CD4-positive, CD25-positive, alpha-beta regulatory T cell (primary cell): ENCODE data around the gene PPP3CA. TPM values are rescaled to one million over a fixed set of nuclear protein-coding genes. Genes with fewer than 3 reads are reported as not detected.
"Not testable (repeated sequence)": the region's sequence is repeated elsewhere in the genome, so short reads cannot be mapped to it uniquely, and the experiment has no call there.

ENCODE experiments used
- ATAC-seq, 2 donors: fragments of 150-1000 bp; cut with Tn5 transposase; one replicate each; pipeline ENCODE4 v1.10.0; 2021; ENCODE audit warnings: low read depth in 2 of 2, moderate number of reproducible peaks in 2 of 2, moderate library complexity in 1 of 2
- DNase-seq, 3 donors: peaks; one replicate each; pipeline versions ENCODE4 v3.0.0 to v3.0.0-alpha.2; 2012 to 2022; ENCODE audit warnings: mixed read lengths in 1 of 3
- H3K27ac ChIP-seq: one replicate; pipeline ENCODE4 v1.7.0; 2013; ENCODE audit warnings: mild to moderate bottlenecking, low read length; ENCODE audit not compliant: insufficient read depth, poor library complexity, severe bottlenecking
- H3K27me3 ChIP-seq: one replicate; pipeline ENCODE4 v1.7.0; 2013; ENCODE audit warnings: low read length; ENCODE audit not compliant: control insufficient read depth, insufficient read depth
- H3K36me3 ChIP-seq: one replicate; pipeline ENCODE4 v1.7.0; 2013; ENCODE audit warnings: mild to moderate bottlenecking, low read length, moderate library complexity; ENCODE audit not compliant: control insufficient read depth, insufficient read depth
- H3K4me1 ChIP-seq: 2 replicates; pipeline ENCODE4 v1.7.0; 2013; ENCODE audit warnings: mild to moderate bottlenecking, low read length; ENCODE audit not compliant: insufficient read depth, control insufficient read depth, poor library complexity, severe bottlenecking
- H3K4me3 ChIP-seq: one replicate; pipeline ENCODE4 v1.7.0; 2013; ENCODE audit warnings: low read depth, mild to moderate bottlenecking, low read length, moderate library complexity
- H3K9me3 ChIP-seq, 2 experiments: 1 replicate in 1 of 2; 2 replicates in 1 of 2; pipeline ENCODE4 v1.7.0; 2013; ENCODE audit warnings: low read length in 2 of 2, mild to moderate bottlenecking in 1 of 2, moderate library complexity in 1 of 2; ENCODE audit not compliant: control insufficient read depth in 2 of 2
- H3K27ac Mint-ChIP-seq, 3 donors: one replicate each; pipeline ENCODE4 v1.8.0; 2020 to 2022; ENCODE audit warnings: mild to moderate bottlenecking in 3 of 3, mixed read lengths in 3 of 3, moderate library complexity in 2 of 3
- H3K27me3 Mint-ChIP-seq: one replicate; pipeline ENCODE4 v1.8.0; 2022; ENCODE audit warnings: mild to moderate bottlenecking, mixed read lengths
- H3K36me3 Mint-ChIP-seq: one replicate; pipeline ENCODE4 v1.8.0; 2020; ENCODE audit warnings: mixed read lengths
- H3K4me1 Mint-ChIP-seq, 4 donors: one replicate each; pipeline ENCODE4 v1.8.0; 2020 to 2022; ENCODE audit warnings: mixed read lengths in 4 of 4, mild to moderate bottlenecking in 1 of 4
- H3K4me3 Mint-ChIP-seq, 4 donors: one replicate each; pipeline ENCODE4 v1.8.0; 2020 to 2022; ENCODE audit warnings: mild to moderate bottlenecking in 4 of 4, mixed read lengths in 4 of 4, moderate library complexity in 3 of 4
- H3K9me3 Mint-ChIP-seq, 7 donors: one replicate each; pipeline ENCODE4 v1.8.0; 2020 to 2022; ENCODE audit warnings: mixed read lengths in 7 of 7, mild to moderate bottlenecking in 3 of 7, moderate library complexity in 2 of 7
- polyA plus RNA-seq, 4 donors: library from polyadenylated mRNA; unstranded; fragments of 300-500 nt; fragmentation: Illumina TruSeq; gene quantifications; one replicate each; pipeline ENCODE4 v1.2.3, GENCODE V29; 2021
- total RNA-seq: library from RNA; stranded (reverse); gene quantifications from one replicate; pipeline ENCODE4 v1.2.3, GENCODE V29; 2022

Gene PPP3CA
- total and polyA plus RNA-seq, 5 donors from 2014 or later, result 5.2 to 31.1 (median 6.7) TPM

DNA sequence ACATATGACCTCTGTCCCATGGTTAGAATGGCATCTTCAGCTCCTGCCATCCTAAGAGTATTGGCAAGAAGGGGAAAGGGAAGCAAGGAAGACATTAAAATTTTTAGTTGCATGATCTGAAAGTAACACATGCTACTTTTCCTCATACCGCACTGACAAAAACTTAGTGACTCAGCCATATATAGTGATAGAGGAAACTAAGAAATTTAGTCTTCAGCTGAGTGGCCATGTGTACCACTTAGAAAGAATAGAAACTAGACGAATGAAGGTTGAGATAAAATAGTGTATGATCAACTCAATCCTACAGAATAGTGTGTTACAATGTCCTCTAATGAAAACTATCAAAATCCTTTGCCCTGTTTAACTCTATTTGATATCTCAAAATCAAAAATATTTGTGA, 164.1 kb downstream of the PPP3CA start:
- ATAC-seq (no peak), DNase-seq (no peak)
- peaks cover 5% of the 10 kb centered on the region for H3K36me3 ChIP-seq
- no peak overlapping the region for H3K27ac Mint-ChIP-seq
- H3K27ac ChIP-seq, result no peak overlapping the region
- H3K4me1 Mint-ChIP-seq, result peaks cover 7 to 30% (median 20%) of the 10 kb centered on the region in 4 donors
- peaks cover 0 to 5% (median 0%) of the 10 kb centered on the region in 7 donors for H3K9me3 Mint-ChIP-seq
- H3K27me3 ChIP-seq, result no peaks in the 10 kb centered on the region
- H3K4me3 Mint-ChIP-seq, result no peak overlapping the region
- no peaks in the 10 kb centered on the region for H3K9me3 ChIP-seq
- H3K4me1 ChIP-seq, result peaks cover 7% of the 10 kb centered on the region
- H3K4me3 ChIP-seq, result no peak overlapping the region
- no peaks in the 10 kb centered on the region for H3K27me3 Mint-ChIP-seq
- peaks cover 18% of the 10 kb centered on the region for H3K36me3 Mint-ChIP-seq

- H3K4me1 ChIP-seq, ATAC-seq, H3K27me3 Mint-ChIP-seq, H3K27ac ChIP-seq, H3K27ac Mint-ChIP-seq, H3K4me3 Mint-ChIP-seq, H3K36me3 ChIP-seq, H3K9me3 ChIP-seq, H3K9me3 Mint-ChIP-seq, H3K4me3 ChIP-seq, DNase-seq, H3K27me3 ChIP-seq: not testable (repeated sequence)
- H3K4me1 Mint-ChIP-seq, result peaks cover 2 to 26% (median 16%) of the 10 kb centered on the region in 4 donors
- peaks cover 18% of the 10 kb centered on the region for H3K36me3 Mint-ChIP-seq
These were observed 164.6 kb downstream of the PPP3CA start for GRCh38 chr4:101182688-101183087.

GRCh38 chr4:101178731-101179130, 168.6 kb downstream of the PPP3CA start:
- Histone ChIP-seq H3K27ac (no peak overlapping the region), H3K27me3 (no peaks in the 10 kb centered on the region), H3K4me3 (no peak overlapping the region), H3K4me1 (no peaks in the 10 kb centered on the region), H3K36me3 (peaks cover 5% of the 10 kb centered on the region), H3K9me3 (no peaks in the 10 kb centered on the region)
- Mint-ChIP-seq H3K4me1 (peaks cover 12 to 28% (median 26%) of the 10 kb centered on the region in 4 donors), H3K4me3 (no peak overlapping the region), H3K36me3 (peaks cover 21% of the 10 kb centered on the region), H3K27ac (peak overlapping the region in 1 of 3 donors; percentile 3), H3K9me3 (peaks cover 0 to 5% (median 0%) of the 10 kb centered on the region in 7 donors), H3K27me3 (no peaks in the 10 kb centered on the region)
- DNase-seq (no peak), ATAC-seq (no peak)

DNA sequence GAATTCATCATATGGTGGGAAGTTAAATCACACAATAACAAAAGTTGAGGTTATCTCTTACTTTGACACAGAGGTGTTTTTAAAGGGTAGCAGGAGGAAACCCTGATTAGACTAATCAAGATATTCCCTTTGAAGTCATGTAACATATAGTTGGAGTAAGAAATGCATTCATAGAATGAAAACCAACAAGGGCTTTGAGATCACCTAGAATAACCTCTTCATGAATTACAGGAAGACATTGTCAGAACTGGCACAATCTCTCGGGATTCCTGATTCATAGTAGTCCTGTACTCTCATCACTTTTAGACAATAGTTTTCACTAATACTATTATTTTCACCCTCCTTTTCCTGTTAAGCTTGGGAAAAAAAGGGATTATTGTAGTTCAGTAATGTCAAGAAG, 170.2 kb downstream of the PPP3CA start:
- Histone ChIP-seq H3K4me1 (no peaks in the 10 kb centered on the region), H3K36me3 (no peaks in the 10 kb centered on the region), H3K4me3 (no peak overlapping the region), H3K27ac (no peak overlapping the region), H3K9me3 (no peaks in the 10 kb centered on the region), H3K27me3 (no peaks in the 10 kb centered on the region)
- Mint-ChIP-seq H3K27ac (peak overlapping the region in 1 of 3 donors; percentile 27), H3K27me3 (no peaks in the 10 kb centered on the region), H3K4me1 (peaks cover 12 to 28% (median 26%) of the 10 kb centered on the region in 4 donors), H3K4me3 (no peak overlapping the region), H3K36me3 (peaks cover 8% of the 10 kb centered on the region), H3K9me3 (peaks cover 0 to 1% (median 0%) of the 10 kb centered on the region in 7 donors)
- ATAC-seq (no peak), DNase-seq (no peak)

DNA sequence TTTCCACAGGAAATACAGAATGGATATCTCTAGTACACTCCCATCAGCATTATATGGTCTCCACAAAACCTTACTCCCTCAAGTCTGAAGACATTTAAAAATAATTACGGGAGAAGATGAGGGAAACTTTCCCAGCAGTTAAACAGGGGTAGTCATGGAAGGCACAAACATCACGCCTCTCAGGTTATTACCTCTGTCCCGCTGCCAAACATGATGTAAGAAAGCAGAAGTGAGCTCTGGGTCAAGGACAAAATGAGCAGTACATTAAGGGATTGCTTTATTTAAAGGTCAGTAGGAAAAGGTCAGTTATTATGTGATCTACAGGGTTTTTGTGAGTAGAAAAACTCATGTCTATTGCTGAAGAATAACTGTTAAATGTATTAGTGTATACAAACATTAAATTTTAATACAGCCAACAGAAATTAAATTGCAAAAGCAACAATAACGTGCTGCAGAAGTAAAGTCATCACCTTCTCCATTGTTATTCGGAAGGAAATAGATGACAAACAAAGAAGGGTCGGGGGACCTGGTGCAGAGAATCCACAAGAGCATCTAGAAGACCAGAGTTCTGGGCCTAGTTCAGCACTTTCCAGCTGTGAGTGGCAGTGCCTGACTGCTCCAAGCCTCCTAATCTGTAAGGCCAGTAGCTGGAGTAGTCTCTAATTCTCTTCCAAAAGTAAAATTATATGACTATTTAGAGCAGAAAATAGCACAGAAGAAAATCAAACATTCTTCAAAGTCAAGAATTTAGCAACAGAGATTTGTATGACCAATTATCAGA, 171.2 kb downstream of the PPP3CA start:
- H3K36me3 ChIP-seq, result no peaks in the 10 kb centered on the region

DNA sequence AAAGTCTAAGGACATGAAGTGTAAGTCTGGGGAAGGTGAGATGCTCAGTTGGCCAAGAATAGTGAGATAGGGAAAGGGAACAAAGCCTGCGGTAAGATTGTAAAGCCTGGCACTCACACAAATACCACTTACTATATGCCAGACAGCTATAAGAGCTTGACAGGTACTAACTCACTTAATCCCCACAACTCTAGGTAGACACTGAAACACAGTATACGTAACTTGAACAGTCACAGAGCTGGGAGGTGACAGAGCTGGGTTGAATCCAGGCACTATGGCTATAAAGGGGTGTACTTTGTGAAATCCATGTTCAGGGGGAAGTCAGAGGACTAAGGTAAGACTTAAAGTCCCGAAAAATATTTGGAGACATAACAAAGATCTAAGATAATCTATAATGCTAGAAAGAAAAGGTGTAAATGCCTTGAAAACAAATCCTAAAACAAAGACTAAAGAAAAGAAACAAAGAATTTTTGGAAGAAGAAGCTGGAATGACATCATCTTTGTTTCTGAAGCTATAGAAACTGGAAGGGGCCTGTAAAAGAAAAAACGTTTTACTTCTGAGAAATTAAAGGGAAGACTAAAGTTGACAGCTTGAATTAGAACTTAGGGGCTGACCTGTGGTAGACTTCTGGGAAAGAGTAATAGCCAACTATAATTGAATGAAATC, 172.5 kb downstream of the PPP3CA start:
- H3K36me3 Mint-ChIP-seq, result peaks cover 5% of the 10 kb centered on the region
- Histone ChIP-seq H3K4me1 (no peaks in the 10 kb centered on the region), H3K27ac (no peak overlapping the region), H3K9me3 (no peaks in the 10 kb centered on the region), H3K4me3 (no peak overlapping the region), H3K36me3 (no peaks in the 10 kb centered on the region), H3K27me3 (no peaks in the 10 kb centered on the region)
- no peaks in the 10 kb centered on the region for H3K9me3 Mint-ChIP-seq
- no peak overlapping the region for H3K27ac Mint-ChIP-seq
- ATAC-seq, result no peak
- no peak overlapping the region for H3K4me3 Mint-ChIP-seq
- H3K4me1 Mint-ChIP-seq, result peaks cover 12 to 38% (median 32%) of the 10 kb centered on the region in 4 donors
- H3K27me3 Mint-ChIP-seq, result no peaks in the 10 kb centered on the region
- DNase-seq, result no peak

More for the DNA sequence above, 171.2 kb downstream of the PPP3CA start:
- Mint-ChIP-seq H3K9me3 (no peaks in the 10 kb centered on the region), H3K36me3 (peaks cover 5% of the 10 kb centered on the region), H3K4me1 (peaks cover 12 to 31% (median 28%) of the 10 kb centered on the region in 4 donors), H3K4me3 (no peak overlapping the region), H3K27ac (no peak overlapping the region), H3K27me3 (no peaks in the 10 kb centered on the region)
- ATAC-seq, result no peak
- Histone ChIP-seq H3K27me3 (no peaks in the 10 kb centered on the region), H3K9me3 (no peaks in the 10 kb centered on the region), H3K4me3 (no peak overlapping the region), H3K27ac (no peak overlapping the region), H3K4me1 (no peaks in the 10 kb centered on the region)
- DNase-seq, result no peak

GRCh38 chr4:101172369-101172768, 175.0 kb downstream of the PPP3CA start:
- no peak overlapping the region for H3K4me3 Mint-ChIP-seq
- peaks cover 0 to 39% (median 23%) of the 10 kb centered on the region in 4 donors for H3K4me1 Mint-ChIP-seq

More at GRCh38 chr4:101172369-101172768, 175.0 kb downstream of the PPP3CA start:
- H3K9me3 ChIP-seq, result no peaks in the 10 kb centered on the region
- H3K27ac Mint-ChIP-seq, result no peak overlapping the region
- ATAC-seq (no peak), DNase-seq (no peak)
- no peaks in the 10 kb centered on the region for H3K36me3 ChIP-seq
- peaks cover 11% of the 10 kb centered on the region for H3K4me1 ChIP-seq
- H3K36me3 Mint-ChIP-seq, result peaks cover 5% of the 10 kb centered on the region
- no peaks in the 10 kb centered on the region for H3K27me3 Mint-ChIP-seq
- H3K9me3 Mint-ChIP-seq, result no peaks in the 10 kb centered on the region
- no peaks in the 10 kb centered on the region for H3K27me3 ChIP-seq
- H3K4me3 ChIP-seq, result no peak overlapping the region
- H3K27ac ChIP-seq, result no peak overlapping the region
